Naive B cell (primary cell): ENCODE measurements around the gene CCDC106. TPM values are rescaled to one million over a fixed set of nuclear protein-coding genes. Genes with fewer than 3 reads are reported as not detected.

ENCODE experiments used
- ATAC-seq, 2 donors: fragments of 150-1000 bp; cut with Tn5 transposase; 2 replicates each; pipeline ENCODE4 v1.10.0; 2021; ENCODE audit warnings: low read depth in 2 of 2, mild to moderate bottlenecking in 2 of 2, moderate library complexity in 2 of 2
- DNase-seq: peaks from one replicate; pipeline ENCODE4 v3.0.0; 2022
- H3K27ac Mint-ChIP-seq, 6 donors: one replicate each; pipeline ENCODE4 v1.8.0; 2020 to 2022; ENCODE audit warnings: mild to moderate bottlenecking in 6 of 6, mixed read lengths in 6 of 6, moderate library complexity in 5 of 6, inconsistent platforms in 2 of 6
- H3K27me3 Mint-ChIP-seq, 3 donors: one replicate each; pipeline ENCODE4 v1.8.0; 2021 to 2022; ENCODE audit warnings: mixed read lengths in 3 of 3, mild to moderate bottlenecking in 1 of 3
- H3K36me3 Mint-ChIP-seq, 2 donors: one replicate each; pipeline ENCODE4 v1.8.0; 2020 to 2022; ENCODE audit warnings: mixed read lengths in 2 of 2, inconsistent platforms in 1 of 2, mild to moderate bottlenecking in 1 of 2
- H3K4me1 Mint-ChIP-seq, 3 donors: one replicate each; pipeline ENCODE4 v1.8.0; 2020 to 2022; ENCODE audit warnings: mixed read lengths in 3 of 3, inconsistent platforms in 1 of 3, mild to moderate bottlenecking in 1 of 3, moderate library complexity in 1 of 3
- H3K4me3 Mint-ChIP-seq, 8 donors: one replicate each; pipeline ENCODE4 v1.8.0; 2020 to 2022; ENCODE audit warnings: mild to moderate bottlenecking in 8 of 8, mixed read lengths in 8 of 8, moderate library complexity in 8 of 8, inconsistent platforms in 2 of 8
- H3K9me3 Mint-ChIP-seq, 7 donors: one replicate each; pipeline ENCODE4 v1.8.0; 2020 to 2022; ENCODE audit warnings: mixed read lengths in 7 of 7, mild to moderate bottlenecking in 5 of 7, inconsistent platforms in 2 of 7, moderate library complexity in 1 of 7
- polyA plus RNA-seq, 6 donors: library from polyadenylated mRNA; unstranded; fragments of 300-500 nt; fragmentation: Illumina TruSeq; gene quantifications; one replicate each; pipeline ENCODE4 v1.2.3, GENCODE V29; 2021; ENCODE audit warnings: low read depth in 6 of 6

CCDC106 gene
- polyA plus RNA-seq, 6 donors from 2014 or later: 8.1 to 13.0 (median 9.7) TPM

- H3K27me3 Mint-ChIP-seq: peaks cover 0 to 4% (median 0%) of the 10 kb centered on the region in 3 donors
- H3K4me1 Mint-ChIP-seq: peaks cover 40 to 54% (median 44%) of the 10 kb centered on the region in 3 donors
- peaks cover 0 to 8% of the 10 kb centered on the region in 2 donors for H3K36me3 Mint-ChIP-seq
- peak overlapping the region; percentile 2 to 86 (median 62) for H3K4me3 Mint-ChIP-seq
- peak; percentile 42 to 52 for ATAC-seq
- peak overlapping the region; percentile 15 to 88 (median 83) for H3K27ac Mint-ChIP-seq
- DNase-seq: peak; percentile 88
- H3K9me3 Mint-ChIP-seq: no peaks in the 10 kb centered on the region
Measured at GRCh38 chr19:55632463-55632834, 15.6 kb upstream of the CCDC106 start.

- ATAC-seq: no peak
- H3K27ac Mint-ChIP-seq: peak overlapping the region in 3 of 6 donors; percentile 66 to 100 (median 100)
- no peak for DNase-seq
- H3K4me3 Mint-ChIP-seq: peak overlapping the region in 7 of 8 donors; percentile 22 to 100 (median 97)
- peaks cover 0 to 15% of the 10 kb centered on the region in 2 donors for H3K36me3 Mint-ChIP-seq
- H3K27me3 Mint-ChIP-seq: no peaks in the 10 kb centered on the region
- peaks cover 0 to 3% (median 0%) of the 10 kb centered on the region in 7 donors for H3K9me3 Mint-ChIP-seq
- H3K4me1 Mint-ChIP-seq: peaks cover 47 to 65% (median 52%) of the 10 kb centered on the region in 3 donors
Measured at GRCh38 chr19:55633861-55634260, 14.2 kb upstream of the CCDC106 start.

GRCh38 chr19:55635334-55635717 lies 12.7 kb upstream of the CCDC106 start:
- Mint-ChIP-seq H3K27ac (peak overlapping the region; percentile 99 to 100 (median 100)), H3K4me1 (peaks cover 50 to 79% (median 58%) of the 10 kb centered on the region in 3 donors), H3K36me3 (peaks cover 0 to 15% of the 10 kb centered on the region in 2 donors), H3K27me3 (no peaks in the 10 kb centered on the region), H3K9me3 (peaks cover 0 to 3% (median 0%) of the 10 kb centered on the region in 7 donors), H3K4me3 (peak overlapping the region; percentile 95 to 100 (median 98))
- DNase-seq (no peak), ATAC-seq (peak in 1 of 2 donors; percentile 6)

- H3K27ac Mint-ChIP-seq: peak overlapping the region; percentile 99 to 100 (median 100)
- H3K36me3 Mint-ChIP-seq: peaks cover 0 to 15% of the 10 kb centered on the region in 2 donors
- peaks cover 50 to 82% (median 60%) of the 10 kb centered on the region in 3 donors for H3K4me1 Mint-ChIP-seq
- H3K4me3 Mint-ChIP-seq: peak overlapping the region; percentile 95 to 100 (median 98)
- ATAC-seq: no peak
- no peak for DNase-seq
- H3K9me3 Mint-ChIP-seq: peaks cover 0 to 3% (median 0%) of the 10 kb centered on the region in 7 donors
- H3K27me3 Mint-ChIP-seq: no peaks in the 10 kb centered on the region
Measured at GRCh38 chr19:55635856-55636440, 12.1 kb upstream of the CCDC106 start.

GRCh38 chr19:55636723-55637122 lies 11.3 kb upstream of the CCDC106 start:
- Mint-ChIP-seq H3K36me3 (peaks cover 0 to 15% of the 10 kb centered on the region in 2 donors), H3K4me1 (peaks cover 52 to 80% (median 62%) of the 10 kb centered on the region in 3 donors), H3K4me3 (peak overlapping the region in 7 of 8 donors; percentile 95 to 100 (median 98)), H3K27me3 (no peaks in the 10 kb centered on the region), H3K9me3 (peaks cover 0 to 3% (median 0%) of the 10 kb centered on the region in 7 donors), H3K27ac (peak overlapping the region in 5 of 6 donors; percentile 16 to 100 (median 82))
- DNase-seq: no peak
- ATAC-seq: no peak

DNA sequence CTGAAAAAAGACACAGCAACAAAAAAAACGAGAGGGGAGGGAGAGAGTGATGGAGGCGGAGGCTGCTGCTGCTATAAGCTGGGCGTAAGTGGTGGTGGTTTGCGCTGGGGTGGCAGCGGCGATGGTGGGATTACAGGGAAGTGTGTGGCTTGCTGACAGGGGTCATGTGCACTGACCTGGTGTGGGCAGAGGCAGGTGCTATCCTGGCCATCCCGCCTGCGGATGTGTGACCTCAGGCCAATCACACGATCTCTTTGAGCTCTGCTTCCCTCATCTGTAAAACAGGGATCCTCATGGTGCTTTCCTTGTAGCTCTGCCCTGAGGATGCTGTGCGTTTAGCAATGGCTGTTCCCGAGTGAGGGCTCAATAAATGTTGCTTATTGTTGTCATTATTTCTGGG lies 10.5 kb upstream of the CCDC106 start:
- no peaks in the 10 kb centered on the region for H3K27me3 Mint-ChIP-seq
- H3K4me1 Mint-ChIP-seq: peaks cover 52 to 78% (median 60%) of the 10 kb centered on the region in 3 donors
- no peak for ATAC-seq
- DNase-seq: no peak
- peaks cover 0 to 3% (median 0%) of the 10 kb centered on the region in 7 donors for H3K9me3 Mint-ChIP-seq
- peak overlapping the region in 4 of 6 donors; percentile 82 to 100 (median 88) for H3K27ac Mint-ChIP-seq
- peaks cover 0 to 15% of the 10 kb centered on the region in 2 donors for H3K36me3 Mint-ChIP-seq
- peak overlapping the region in 5 of 8 donors; percentile 6 to 100 (median 73) for H3K4me3 Mint-ChIP-seq

GRCh38 chr19:55638864-55639359 lies 9.1 kb upstream of the CCDC106 start:
- ATAC-seq (peak; percentile 17 to 22), DNase-seq (peak; percentile 46)
- Mint-ChIP-seq H3K27me3 (no peaks in the 10 kb centered on the region), H3K9me3 (peaks cover 0 to 3% (median 0%) of the 10 kb centered on the region in 7 donors), H3K4me3 (peak overlapping the region in 6 of 8 donors; percentile 0 to 95 (median 52)), H3K4me1 (peaks cover 61 to 79% (median 72%) of the 10 kb centered on the region in 3 donors), H3K36me3 (peaks cover 0 to 15% of the 10 kb centered on the region in 2 donors), H3K27ac (peak overlapping the region in 4 of 6 donors; percentile 50 to 71 (median 62))

DNA sequence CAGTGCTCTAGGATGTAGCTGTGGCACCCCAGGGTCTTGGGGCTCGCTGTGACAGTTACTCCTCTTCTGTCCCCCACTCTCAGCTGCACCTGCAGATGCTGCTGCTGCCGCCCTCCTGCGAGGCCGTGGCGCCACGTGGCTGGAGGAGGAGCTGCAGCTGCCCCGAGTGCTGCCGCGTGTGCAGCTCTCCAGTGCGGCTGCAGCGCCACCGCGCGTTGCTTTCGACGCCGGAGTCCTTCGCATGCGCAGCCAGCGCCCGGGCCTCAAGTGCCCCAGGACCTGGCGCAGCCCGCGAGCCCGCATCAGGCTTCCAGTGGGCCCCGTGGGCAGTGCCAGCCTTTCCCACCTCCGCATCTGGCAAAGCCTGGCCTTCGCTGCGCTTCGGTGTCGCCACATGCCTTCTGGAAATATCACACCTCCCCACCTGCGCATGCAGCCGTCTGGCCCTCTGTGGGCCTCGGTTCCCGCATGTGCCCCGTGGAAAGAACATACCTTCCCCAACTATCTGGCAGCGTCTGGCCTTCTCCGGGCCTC lies 7.9 kb upstream of the CCDC106 start:
- Mint-ChIP-seq H3K9me3 (peaks cover 0 to 3% (median 0%) of the 10 kb centered on the region in 7 donors), H3K4me1 (peaks cover 63 to 77% (median 75%) of the 10 kb centered on the region in 3 donors), H3K27me3 (no peaks in the 10 kb centered on the region), H3K4me3 (peak overlapping the region; percentile 70 to 96 (median 84)), H3K36me3 (peaks cover 0 to 8% of the 10 kb centered on the region in 2 donors), H3K27ac (peak overlapping the region; percentile 64 to 94 (median 84))
- peak; percentile 49 to 56 for ATAC-seq
- peak; percentile 72 for DNase-seq

DNA sequence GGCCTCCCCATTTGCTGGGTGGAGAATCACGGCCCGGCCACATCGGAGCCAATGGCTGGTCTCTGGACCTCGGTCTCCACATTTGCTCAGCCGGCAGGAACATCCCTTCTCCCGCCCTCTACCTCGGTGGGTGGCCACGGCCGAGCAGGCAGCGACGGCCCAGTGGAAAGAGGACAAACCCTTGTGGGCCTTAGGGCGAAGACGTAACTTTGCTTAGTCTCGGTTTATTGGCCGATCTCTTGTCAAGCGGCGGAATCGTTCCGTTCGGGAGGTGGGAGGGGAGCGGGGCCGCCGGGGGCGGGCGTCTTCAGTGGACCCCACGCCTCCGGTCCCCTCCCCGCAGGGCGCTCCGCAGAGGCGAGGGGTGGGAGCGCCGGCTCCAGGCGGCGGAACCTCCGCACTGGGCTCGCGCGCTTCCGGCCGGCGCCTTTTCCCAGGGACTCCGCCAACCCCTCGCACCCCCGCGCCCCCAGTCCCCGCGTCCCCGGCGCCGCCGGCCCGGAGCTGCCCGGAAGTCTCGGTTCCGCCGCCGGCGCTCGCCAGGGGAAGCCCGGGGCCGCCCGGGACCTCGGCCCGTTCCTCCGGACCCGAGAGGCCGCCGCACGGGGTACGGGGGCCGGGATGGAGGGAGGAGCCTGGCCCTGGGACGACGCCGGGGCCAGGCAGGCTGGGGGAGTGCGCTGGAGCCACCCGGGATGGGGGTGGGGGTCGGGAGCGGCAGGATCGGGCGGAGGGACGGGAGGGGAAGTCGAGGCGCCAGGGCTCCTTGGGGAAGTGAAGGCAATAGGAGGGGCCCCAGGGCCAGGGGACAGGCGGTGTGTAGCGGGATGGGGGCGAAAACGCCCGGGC lies 7.2 kb upstream of the CCDC106 start, which contains the start of gene ZNF580:
Gene ZNF580, plus strand, starts transcription at position 426 of the 849 bp plus-strand sequence. CDS start 1,507 bp downstream, outside the sequence.
- H3K36me3 Mint-ChIP-seq: peaks cover 0 to 7% of the 10 kb centered on the region in 2 donors
- peaks cover 0 to 3% (median 0%) of the 10 kb centered on the region in 7 donors for H3K9me3 Mint-ChIP-seq
- ATAC-seq (peak; percentile 4 to 6), DNase-seq (peak; percentile 38)
- H3K27me3 Mint-ChIP-seq: no peaks in the 10 kb centered on the region
- peaks cover 56 to 77% (median 74%) of the 10 kb centered on the region in 3 donors for H3K4me1 Mint-ChIP-seq
- peak within 1 kb of the TSS; percentile 91 to 99 (median 94) for H3K4me3 Mint-ChIP-seq
- H3K27ac Mint-ChIP-seq: peak within 1 kb of the TSS; percentile 66 to 95 (median 89)

DNA sequence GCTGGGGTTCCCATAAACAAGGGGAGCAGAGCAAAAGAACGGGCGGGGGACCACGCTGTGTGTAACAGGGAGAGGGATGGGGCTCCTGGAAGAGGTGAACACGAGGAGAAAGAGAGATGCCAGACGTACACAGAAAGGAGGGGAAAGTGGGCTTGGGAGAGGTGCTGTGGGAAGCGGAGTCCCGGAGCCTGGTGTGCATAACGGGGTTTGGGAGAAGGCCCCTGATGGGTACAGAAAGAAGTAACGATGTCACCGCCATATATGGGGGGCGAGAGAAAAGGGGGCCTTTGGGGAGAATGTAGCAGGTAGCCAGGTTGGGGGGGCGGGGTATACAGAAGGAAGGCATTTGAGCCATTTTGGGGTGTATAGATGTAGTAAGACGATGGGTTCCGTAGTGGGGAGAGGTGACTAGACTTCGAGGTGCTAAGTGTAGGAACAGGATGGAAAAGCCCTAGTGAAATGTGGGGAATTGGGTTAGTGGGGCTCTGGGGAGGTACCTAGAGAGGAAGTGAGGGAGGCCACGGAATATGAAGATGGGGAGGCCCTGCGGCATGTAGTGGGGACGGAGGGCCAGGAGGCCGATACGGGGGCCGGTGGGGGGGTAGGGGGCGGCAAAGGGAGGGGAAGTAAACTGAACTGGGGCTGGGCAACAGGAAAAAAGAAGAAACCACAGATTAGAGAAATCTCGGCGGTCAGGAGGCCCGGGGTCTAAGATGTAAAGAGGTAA lies 6.4 kb upstream of the CCDC106 start:
- peak; percentile 36 for DNase-seq
- peaks cover 0 to 3% (median 0%) of the 10 kb centered on the region in 7 donors for H3K9me3 Mint-ChIP-seq
- H3K4me1 Mint-ChIP-seq: peaks cover 48 to 72% (median 66%) of the 10 kb centered on the region in 3 donors
- peak in 1 of 2 donors; percentile 2 for ATAC-seq
- peak overlapping the region; percentile 91 to 99 (median 94) for H3K4me3 Mint-ChIP-seq
- H3K27me3 Mint-ChIP-seq: no peaks in the 10 kb centered on the region
- peak overlapping the region; percentile 53 to 95 (median 90) for H3K27ac Mint-ChIP-seq
- peaks cover 0 to 7% of the 10 kb centered on the region in 2 donors for H3K36me3 Mint-ChIP-seq

DNA sequence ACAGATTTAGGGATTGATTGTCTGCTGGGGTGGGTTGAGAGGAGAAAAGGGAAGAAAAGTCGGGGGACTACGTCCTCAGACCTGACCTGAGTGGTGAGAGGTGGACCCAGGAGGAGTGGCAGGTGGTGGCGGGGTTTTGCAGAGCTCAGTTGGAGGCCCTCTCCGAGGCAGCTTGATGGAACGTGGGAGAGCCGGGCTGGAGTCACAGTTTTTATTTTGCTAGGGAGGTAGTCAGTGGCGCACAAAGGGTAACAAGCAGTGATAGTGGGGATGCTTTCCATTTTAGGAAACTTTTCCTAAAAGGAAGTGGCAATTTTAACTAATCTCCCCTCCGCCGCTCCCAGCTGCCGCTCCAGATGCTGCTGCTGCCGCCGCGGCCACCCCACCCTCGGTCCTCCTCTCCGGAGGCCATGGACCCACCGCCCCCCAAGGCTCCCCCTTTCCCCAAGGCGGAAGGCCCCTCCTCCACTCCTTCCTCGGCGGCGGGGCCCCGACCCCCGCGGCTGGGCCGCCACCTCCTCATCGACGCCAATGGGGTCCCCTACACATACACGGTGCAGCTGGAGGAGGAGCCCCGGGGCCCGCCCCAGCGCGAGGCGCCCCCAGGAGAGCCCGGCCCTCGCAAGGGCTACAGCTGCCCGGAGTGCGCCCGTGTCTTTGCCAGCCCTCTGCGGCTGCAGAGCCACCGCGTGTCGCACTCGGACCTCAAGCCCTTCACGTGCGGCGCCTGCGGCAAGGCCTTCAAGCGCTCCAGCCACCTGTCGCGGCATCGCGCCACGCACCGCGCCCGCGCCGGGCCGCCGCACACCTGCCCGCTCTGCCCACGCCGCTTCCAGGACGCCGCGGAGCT lies 5.6 kb upstream of the CCDC106 start:
- no peaks in the 10 kb centered on the region for H3K27me3 Mint-ChIP-seq
- peaks cover 44 to 72% (median 65%) of the 10 kb centered on the region in 3 donors for H3K4me1 Mint-ChIP-seq
- ATAC-seq: peak in 1 of 2 donors; percentile 11

More for the DNA sequence above, 5.6 kb upstream of the CCDC106 start:
- Mint-ChIP-seq H3K36me3 (peaks cover 0 to 7% of the 10 kb centered on the region in 2 donors), H3K4me3 (peak overlapping the region; percentile 91 to 99 (median 97)), H3K9me3 (peaks cover 0 to 3% (median 0%) of the 10 kb centered on the region in 7 donors), H3K27ac (peak overlapping the region; percentile 91 to 99 (median 96))
- peak; percentile 46 for DNase-seq
